GM06990 (cell line): ENCODE measurements around the gene DENND2C.

Experiments
- DNase-seq: peaks from one replicate; pipeline ENCODE4 v3.0.0-alpha.2; 2011; ENCODE audit not compliant: insufficient read length; ENCODE audit errors: extremely low read depth
- H3K27me3 ChIP-seq: replicated peaks from 2 replicates; pipeline ENCODE4 v1.6.0; 2011; ENCODE audit warnings: low read length; ENCODE audit not compliant: control insufficient read depth, insufficient read depth
- H3K36me3 ChIP-seq: 2 replicates; pipeline ENCODE4 v1.5.1; 2011; ENCODE audit warnings: low read length; ENCODE audit not compliant: control insufficient read depth, insufficient read depth
- H3K4me3 ChIP-seq: replicated peaks from 2 replicates; pipeline ENCODE4 v1.5.1; 2011; ENCODE audit warnings: low read depth, mild to moderate bottlenecking, control low read depth, low read length
- TF ChIP-seq, protein P1 (sequence below): IDR thresholded peaks from 2 replicates; pipeline ENCODE4 v1.5.1; 2011; ENCODE audit warnings: low read length, control low read depth, mild to moderate bottlenecking, inconsistent platforms; ENCODE audit not compliant: insufficient read depth, poor library complexity, severe bottlenecking

The DENND2C gene

DNA sequence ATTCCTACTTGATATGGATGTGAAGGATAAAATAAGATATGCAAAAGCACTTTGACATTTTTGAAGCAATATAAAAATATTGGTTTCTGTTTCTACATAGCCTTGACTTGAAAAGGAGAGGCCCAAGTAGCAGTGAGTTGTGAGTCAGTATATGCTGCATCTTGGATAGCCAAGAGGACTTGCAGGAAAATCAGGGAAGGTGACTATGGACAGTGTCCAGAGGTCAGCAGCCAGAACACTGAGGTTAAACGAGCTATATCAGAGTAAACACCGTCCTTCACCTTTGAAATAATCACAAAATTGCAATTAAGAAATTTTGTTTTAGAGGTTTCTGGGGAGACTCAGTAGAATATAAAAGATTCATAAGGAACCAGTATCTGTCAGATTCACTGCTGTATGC is 32.1 kb upstream of the DENND2C start:
- TF ChIP-seq, protein P1, sequence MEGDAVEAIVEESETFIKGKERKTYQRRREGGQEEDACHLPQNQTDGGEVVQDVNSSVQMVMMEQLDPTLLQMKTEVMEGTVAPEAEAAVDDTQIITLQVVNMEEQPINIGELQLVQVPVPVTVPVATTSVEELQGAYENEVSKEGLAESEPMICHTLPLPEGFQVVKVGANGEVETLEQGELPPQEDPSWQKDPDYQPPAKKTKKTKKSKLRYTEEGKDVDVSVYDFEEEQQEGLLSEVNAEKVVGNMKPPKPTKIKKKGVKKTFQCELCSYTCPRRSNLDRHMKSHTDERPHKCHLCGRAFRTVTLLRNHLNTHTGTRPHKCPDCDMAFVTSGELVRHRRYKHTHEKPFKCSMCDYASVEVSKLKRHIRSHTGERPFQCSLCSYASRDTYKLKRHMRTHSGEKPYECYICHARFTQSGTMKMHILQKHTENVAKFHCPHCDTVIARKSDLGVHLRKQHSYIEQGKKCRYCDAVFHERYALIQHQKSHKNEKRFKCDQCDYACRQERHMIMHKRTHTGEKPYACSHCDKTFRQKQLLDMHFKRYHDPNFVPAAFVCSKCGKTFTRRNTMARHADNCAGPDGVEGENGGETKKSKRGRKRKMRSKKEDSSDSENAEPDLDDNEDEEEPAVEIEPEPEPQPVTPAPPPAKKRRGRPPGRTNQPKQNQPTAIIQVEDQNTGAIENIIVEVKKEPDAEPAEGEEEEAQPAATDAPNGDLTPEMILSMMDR: no peak
- no peak overlapping the region for H3K4me3 ChIP-seq

DNA sequence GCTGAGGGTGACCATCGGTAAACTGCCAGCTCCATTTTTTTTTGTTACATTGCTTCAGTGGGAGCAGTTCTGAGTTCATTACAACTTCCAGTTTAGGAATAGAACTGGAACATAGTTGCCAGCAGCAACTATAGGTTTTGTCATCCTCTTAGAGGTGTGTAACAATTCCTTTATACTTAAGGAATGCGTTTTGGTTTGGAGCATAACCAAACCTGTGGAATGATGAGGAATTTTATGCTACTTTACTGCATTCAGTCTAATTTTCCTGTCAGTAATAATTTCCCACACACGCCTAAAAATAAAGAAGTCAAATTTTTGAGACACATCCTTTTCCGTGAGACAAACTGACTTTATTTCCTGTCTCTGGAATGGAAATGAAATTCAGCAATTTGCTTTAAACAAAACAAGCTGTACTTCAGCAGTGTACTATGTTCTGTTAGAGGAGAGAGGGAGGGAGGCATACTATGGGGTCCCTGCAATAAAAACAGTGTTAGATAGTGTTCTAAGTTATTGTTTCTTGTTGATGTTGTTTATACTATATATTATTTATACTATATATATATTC is 30.3 kb upstream of the DENND2C start:
- DNase-seq: no peak
- H3K27me3 ChIP-seq: no peaks in the 10 kb centered on the region
- TF ChIP-seq, protein P1: no peak
- no peaks in the 10 kb centered on the region for H3K36me3 ChIP-seq
- H3K4me3 ChIP-seq: no peak overlapping the region

More for the DNA sequence above, 32.1 kb upstream of the DENND2C start:
- DNase-seq: no peak
- H3K36me3 ChIP-seq: no peaks in the 10 kb centered on the region; the same call in 1 of the 2 replicates
- H3K27me3 ChIP-seq: no peaks in the 10 kb centered on the region

DNA sequence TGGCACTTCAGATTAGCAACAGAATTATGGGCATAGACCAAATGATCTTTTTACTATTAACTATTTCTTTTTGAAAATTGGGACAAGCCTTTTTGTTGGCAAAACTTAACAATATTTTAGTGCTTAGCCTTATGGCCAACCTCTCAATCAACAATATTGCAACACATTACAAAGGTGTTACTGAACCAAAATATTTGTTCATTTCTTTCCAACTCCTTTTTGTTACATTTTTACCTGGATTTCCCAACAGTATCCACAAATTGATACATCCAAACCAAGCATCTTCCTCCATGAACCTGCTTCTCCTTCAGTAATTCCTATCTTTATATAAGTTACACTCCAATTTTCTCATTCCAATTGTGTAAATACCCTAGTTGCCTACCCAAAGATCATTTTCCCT is 27.0 kb upstream of the DENND2C start:
- Histone ChIP-seq H3K27me3 (no peaks in the 10 kb centered on the region), H3K4me3 (no peak overlapping the region), H3K36me3 (no peaks in the 10 kb centered on the region)
- no peak for DNase-seq
- TF ChIP-seq, protein P1: no peak

DNA sequence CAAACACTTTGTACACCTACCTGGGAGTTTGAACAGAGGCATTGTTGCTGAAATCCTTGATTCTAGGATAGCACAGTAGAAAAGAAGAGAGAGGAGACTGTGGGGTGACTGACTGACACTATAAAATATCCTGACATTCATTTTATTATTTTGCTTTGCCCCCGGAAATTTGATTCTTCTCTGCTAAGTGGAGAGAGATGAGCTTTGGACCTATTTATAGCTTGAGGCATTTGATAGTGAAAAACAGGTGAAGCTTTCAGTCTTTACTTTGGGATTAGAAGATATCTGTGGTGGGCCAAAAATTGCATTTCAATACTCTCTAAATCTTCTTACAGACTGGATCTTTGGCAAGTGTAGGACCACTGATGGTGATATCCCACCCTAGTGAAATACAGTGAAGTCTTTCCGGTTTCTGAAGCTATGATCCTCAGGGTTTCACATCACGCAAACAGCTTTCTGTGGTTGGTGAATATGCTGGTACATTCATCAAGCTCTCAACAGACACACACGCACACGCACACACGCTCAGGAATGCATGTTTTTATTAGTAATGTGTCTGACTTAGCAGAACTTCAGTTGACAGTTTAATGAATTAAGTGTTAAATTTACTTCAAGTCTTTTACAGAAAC is 25.7 kb upstream of the DENND2C start, which contains the start of gene AMPD1:
AMPD1 (minus strand) TSS at position 117 of the 629 bp plus-strand sequence; CDS start at position 42, 75 bp downstream.
- TF ChIP-seq, protein P1: no peak
- DNase-seq: no peak
- Histone ChIP-seq H3K4me3 (no peak within 1 kb of the TSS), H3K27me3 (no peaks in the 10 kb centered on the region), H3K36me3 (no peaks in the 10 kb centered on the region)

DNA sequence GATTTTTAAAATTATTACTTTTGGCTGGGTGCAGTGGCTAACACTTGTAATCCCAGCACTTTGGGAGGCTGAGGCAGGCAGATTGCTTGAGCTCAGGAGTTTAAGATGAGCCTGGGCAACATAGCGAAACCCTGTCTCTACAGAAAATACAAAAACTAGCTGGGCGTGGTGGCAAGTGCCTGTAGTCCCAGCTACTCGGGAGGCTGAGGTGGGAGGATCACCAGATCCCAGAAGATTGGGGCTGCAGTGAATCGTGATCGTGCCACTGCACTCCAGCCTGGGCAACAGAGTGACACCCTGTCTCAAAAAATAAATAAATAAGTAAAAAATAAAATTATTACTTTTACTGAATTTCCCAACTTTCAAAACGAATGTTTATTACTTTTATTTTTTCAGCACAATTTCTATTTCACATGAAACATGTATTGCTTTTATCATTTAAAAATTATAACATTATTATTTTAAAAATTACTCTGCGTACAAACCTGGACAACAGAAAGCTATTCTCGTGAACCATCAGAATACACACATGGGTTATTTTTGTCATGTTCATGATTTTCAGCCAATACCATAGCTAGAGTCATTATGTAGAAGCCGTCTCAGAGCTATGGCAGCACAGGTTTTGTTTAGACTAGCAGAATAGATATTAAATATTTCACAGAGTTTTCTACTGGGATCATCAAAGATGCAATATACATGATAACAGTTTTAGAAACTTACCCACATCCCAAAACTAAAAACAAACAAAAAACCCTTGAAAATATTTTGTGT is 24.9 kb upstream of the DENND2C start:
- Histone ChIP-seq H3K27me3 (no peaks in the 10 kb centered on the region), H3K36me3 (no peaks in the 10 kb centered on the region), H3K4me3 (no peak overlapping the region)
- TF ChIP-seq, protein P1: no peak
- no peak for DNase-seq
